Measurements from ENCODE around the gene ATXN7L3B. TPM values are rescaled to one million over a fixed set of nuclear protein-coding genes. Genes with fewer than 3 reads are reported as not detected.

ATXN7L3B gene
- total and polyA plus RNA-seq, 5 donors from 2014 or later: 24.1 to 39.4 (median 39.1) TPM

DNA sequence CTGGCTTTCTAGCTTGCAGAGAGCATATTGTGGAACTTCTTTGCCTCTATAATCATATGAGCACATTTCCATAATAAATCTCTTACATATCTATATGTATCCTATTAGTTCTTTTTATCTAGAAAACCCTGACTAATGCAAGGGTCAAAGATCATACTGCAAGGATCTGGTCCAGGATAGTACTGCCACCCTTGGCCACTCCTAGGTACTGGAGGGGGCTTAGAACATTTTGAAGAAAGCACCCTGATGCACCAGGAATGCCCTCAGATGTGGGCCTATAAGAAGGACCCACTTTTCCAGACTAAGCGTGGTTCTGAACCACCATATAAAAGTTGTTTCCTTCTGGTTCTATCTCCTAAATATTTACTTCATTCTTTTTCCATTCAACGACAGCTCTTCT, 14.6 kb downstream of the ATXN7L3B start:
- no peak overlapping the region for H3K27ac Mint-ChIP-seq
- no peak overlapping the region for H3K4me3 Mint-ChIP-seq
- H3K9me3 Mint-ChIP-seq: no peaks in the 10 kb centered on the region
- no peak for DNase-seq
- peaks cover 0 to 4% (median 0%) of the 10 kb centered on the region in 4 donors for H3K4me1 Mint-ChIP-seq
- H3K4me3 ChIP-seq (ENCODE audit: low read depth, low read length): no peak overlapping the region
- H3K27me3 ChIP-seq (ENCODE audit: control insufficient read depth, insufficient read depth, low read length): no peaks in the 10 kb centered on the region
- no peak for ATAC-seq (ENCODE audit: low read depth in 2 of 2)
- no peaks in the 10 kb centered on the region for H3K9me3 ChIP-seq (ENCODE audit: control insufficient read depth in 2 of 2, low read length in 2 of 2)
- H3K4me1 ChIP-seq (ENCODE audit: control insufficient read depth, insufficient read depth, low read length, poor library complexity, severe bottlenecking): no peaks in the 10 kb centered on the region
- H3K27me3 Mint-ChIP-seq: peaks cover 6% of the 10 kb centered on the region
- no peaks in the 10 kb centered on the region for H3K36me3 Mint-ChIP-seq
- no peak overlapping the region for H3K27ac ChIP-seq (ENCODE audit: insufficient read depth, low read length, poor library complexity, severe bottlenecking)
- H3K36me3 ChIP-seq (ENCODE audit: control insufficient read depth, insufficient read depth, low read length): no peaks in the 10 kb centered on the region

DNA sequence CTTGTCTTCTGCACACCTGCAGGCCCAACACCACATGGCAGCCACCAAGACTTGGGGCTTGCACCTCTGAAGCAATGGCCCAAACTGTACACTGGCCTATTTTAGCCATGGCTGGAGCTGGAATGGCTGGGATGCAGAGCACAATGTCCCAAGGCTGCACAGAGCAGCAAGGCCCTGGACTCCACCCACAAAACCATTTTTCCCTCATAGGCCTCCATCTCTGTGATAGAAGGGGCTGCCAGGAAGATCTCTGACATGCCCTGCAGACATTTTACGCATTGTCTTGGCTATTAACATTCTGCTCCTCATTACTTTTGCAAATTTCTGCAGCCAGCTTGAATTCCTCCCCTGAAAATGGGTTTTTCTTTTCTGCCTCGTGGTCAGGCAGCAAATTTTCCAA, 22.1 kb downstream of the ATXN7L3B start:
- H3K4me1 ChIP-seq (ENCODE audit: control insufficient read depth, insufficient read depth, low read length, poor library complexity, severe bottlenecking): no peaks in the 10 kb centered on the region
- ATAC-seq (ENCODE audit: low read depth in 2 of 2): no peak

DNA sequence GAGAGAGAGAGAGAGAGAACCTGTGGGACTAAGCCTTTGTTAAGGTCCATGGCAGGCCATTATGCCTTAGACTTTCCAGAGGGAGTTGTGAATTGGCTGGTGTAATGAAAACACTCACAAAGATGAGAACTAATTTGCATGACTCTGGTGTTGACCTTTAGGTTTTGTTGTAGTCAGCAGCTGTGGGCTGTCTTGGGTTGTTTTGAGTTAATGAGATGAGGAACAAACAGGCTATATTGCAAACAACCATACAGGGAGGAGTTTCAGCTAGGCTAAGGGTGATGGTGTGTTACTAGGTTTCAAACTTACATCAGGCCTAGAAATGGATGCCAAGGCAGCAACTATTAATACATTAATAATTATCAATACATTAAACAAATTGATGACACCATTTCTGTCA, 26.3 kb downstream of the ATXN7L3B start:
- ATAC-seq (ENCODE audit: low read depth in 2 of 2): no peak
- H3K36me3 ChIP-seq (ENCODE audit: control insufficient read depth, insufficient read depth, low read length): no peaks in the 10 kb centered on the region
- H3K9me3 ChIP-seq (ENCODE audit: control insufficient read depth in 2 of 2, low read length in 2 of 2): no peaks in the 10 kb centered on the region
- H3K27ac ChIP-seq (ENCODE audit: insufficient read depth, low read length, poor library complexity, severe bottlenecking): no peak overlapping the region
- DNase-seq: no peak
- no peak overlapping the region for H3K4me3 ChIP-seq (ENCODE audit: low read depth, low read length)
- Mint-ChIP-seq H3K36me3 (no peaks in the 10 kb centered on the region), H3K27me3 (no peaks in the 10 kb centered on the region), H3K9me3 (peaks cover 0 to 2% (median 0%) of the 10 kb centered on the region in 7 donors), H3K4me1 (no peaks in the 10 kb centered on the region), H3K27ac (no peak overlapping the region), H3K4me3 (no peak overlapping the region)
- H3K27me3 ChIP-seq (ENCODE audit: control insufficient read depth, insufficient read depth, low read length): no peaks in the 10 kb centered on the region
- H3K4me1 ChIP-seq (ENCODE audit: control insufficient read depth, insufficient read depth, low read length, poor library complexity, severe bottlenecking): no peaks in the 10 kb centered on the region

More for the DNA sequence above, 22.1 kb downstream of the ATXN7L3B start:
- H3K4me1 Mint-ChIP-seq: no peaks in the 10 kb centered on the region
- H3K4me3 ChIP-seq (ENCODE audit: low read depth, low read length): no peak overlapping the region
- no peak for DNase-seq
- no peak overlapping the region for H3K4me3 Mint-ChIP-seq
- no peaks in the 10 kb centered on the region for H3K36me3 Mint-ChIP-seq
- no peaks in the 10 kb centered on the region for H3K36me3 ChIP-seq (ENCODE audit: control insufficient read depth, insufficient read depth, low read length)
- no peaks in the 10 kb centered on the region for H3K27me3 ChIP-seq (ENCODE audit: control insufficient read depth, insufficient read depth, low read length)
- peaks cover 0 to 2% (median 0%) of the 10 kb centered on the region in 7 donors for H3K9me3 Mint-ChIP-seq
- no peaks in the 10 kb centered on the region for H3K9me3 ChIP-seq (ENCODE audit: control insufficient read depth in 2 of 2, low read length in 2 of 2)
- H3K27me3 Mint-ChIP-seq: peaks cover 6% of the 10 kb centered on the region
- no peak overlapping the region for H3K27ac Mint-ChIP-seq
- no peak overlapping the region for H3K27ac ChIP-seq (ENCODE audit: insufficient read depth, low read length, poor library complexity, severe bottlenecking)

DNA sequence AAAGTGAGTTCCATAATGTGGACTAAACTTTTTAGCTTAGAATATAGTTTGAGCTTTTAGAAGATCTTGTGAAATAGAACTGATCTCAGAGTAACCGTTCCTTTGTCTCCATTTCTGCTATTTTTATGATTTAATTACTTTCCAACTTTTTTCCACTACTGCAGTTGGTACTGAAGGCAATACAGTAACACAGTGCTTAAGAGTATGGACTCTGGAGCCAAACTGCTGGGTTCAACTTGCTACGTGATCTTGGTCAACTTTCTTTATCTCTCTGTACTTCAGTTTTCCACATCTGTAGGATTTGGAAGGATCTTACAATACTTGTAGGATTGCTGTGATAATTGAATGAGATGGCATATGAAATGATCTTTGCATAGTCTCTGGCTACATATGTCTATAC, 40.9 kb downstream of the ATXN7L3B start:
- no peaks in the 10 kb centered on the region for H3K27me3 Mint-ChIP-seq
- H3K4me3 ChIP-seq (ENCODE audit: low read depth, low read length): no peak overlapping the region
- H3K4me3 Mint-ChIP-seq: no peak overlapping the region
- H3K27ac ChIP-seq (ENCODE audit: insufficient read depth, low read length, poor library complexity, severe bottlenecking): no peak overlapping the region
- ATAC-seq (ENCODE audit: low read depth in 2 of 2) (no peak), DNase-seq (no peak)
- peaks cover 0 to 4% (median 0%) of the 10 kb centered on the region in 7 donors for H3K9me3 Mint-ChIP-seq
- no peaks in the 10 kb centered on the region for H3K36me3 ChIP-seq (ENCODE audit: control insufficient read depth, insufficient read depth, low read length)
- H3K4me1 ChIP-seq (ENCODE audit: control insufficient read depth, insufficient read depth, low read length, poor library complexity, severe bottlenecking): no peaks in the 10 kb centered on the region
- no peaks in the 10 kb centered on the region for H3K36me3 Mint-ChIP-seq
- H3K27ac Mint-ChIP-seq: no peak overlapping the region
- H3K27me3 ChIP-seq (ENCODE audit: control insufficient read depth, insufficient read depth, low read length): no peaks in the 10 kb centered on the region
- H3K9me3 ChIP-seq (ENCODE audit: control insufficient read depth in 2 of 2, low read length in 2 of 2): no peaks in the 10 kb centered on the region
- no peaks in the 10 kb centered on the region for H3K4me1 Mint-ChIP-seq

DNA sequence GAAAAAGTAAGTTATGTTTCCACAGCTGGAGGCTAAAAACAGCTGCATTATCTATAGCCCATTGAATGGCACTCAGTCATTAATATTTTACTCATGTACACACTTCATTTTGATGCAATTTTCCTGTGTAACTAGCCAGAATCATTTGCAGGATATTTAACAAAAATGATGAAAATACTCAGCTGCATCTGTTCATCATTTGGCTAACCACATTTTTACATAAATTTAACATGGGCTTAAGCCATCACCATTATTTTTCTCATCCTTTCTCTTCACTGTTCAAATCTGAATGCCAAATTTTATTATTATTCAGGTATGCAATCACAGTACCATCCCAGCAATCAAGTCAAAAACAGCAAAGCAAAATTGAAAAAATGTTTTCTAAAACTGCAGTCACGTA, 41.8 kb downstream of the ATXN7L3B start:
- Mint-ChIP-seq H3K4me1 (no peaks in the 10 kb centered on the region), H3K36me3 (no peaks in the 10 kb centered on the region), H3K27ac (no peak overlapping the region), H3K27me3 (no peaks in the 10 kb centered on the region), H3K4me3 (no peak overlapping the region), H3K9me3 (peaks cover 0 to 4% (median 0%) of the 10 kb centered on the region in 7 donors)
- H3K4me1 ChIP-seq (ENCODE audit: control insufficient read depth, insufficient read depth, low read length, poor library complexity, severe bottlenecking): no peaks in the 10 kb centered on the region
- H3K27ac ChIP-seq (ENCODE audit: insufficient read depth, low read length, poor library complexity, severe bottlenecking): no peak overlapping the region
- ATAC-seq (ENCODE audit: low read depth in 2 of 2): no peak
- DNase-seq: no peak
- no peaks in the 10 kb centered on the region for H3K27me3 ChIP-seq (ENCODE audit: control insufficient read depth, insufficient read depth, low read length)
- no peaks in the 10 kb centered on the region for H3K36me3 ChIP-seq (ENCODE audit: control insufficient read depth, insufficient read depth, low read length)
- no peaks in the 10 kb centered on the region for H3K9me3 ChIP-seq (ENCODE audit: control insufficient read depth in 2 of 2, low read length in 2 of 2)
- no peak overlapping the region for H3K4me3 ChIP-seq (ENCODE audit: low read depth, low read length)

DNA sequence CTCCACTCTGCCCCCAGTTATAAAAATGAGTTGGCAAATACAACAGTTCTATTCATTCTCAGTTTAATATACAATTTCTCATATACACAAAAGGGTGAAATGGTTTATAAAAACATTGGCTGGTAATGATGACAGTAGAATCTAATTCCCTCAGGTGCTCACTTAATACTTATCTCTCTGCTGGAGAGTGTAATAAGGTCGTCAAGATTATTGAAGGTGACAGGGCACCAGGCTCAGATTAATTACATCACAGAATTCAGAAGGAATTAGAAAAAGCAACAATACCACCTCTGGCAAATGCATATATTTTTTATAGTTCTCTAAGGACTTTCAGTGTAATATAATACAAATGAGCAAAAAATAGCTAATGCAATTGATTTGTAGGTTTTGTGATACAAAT, 42.3 kb downstream of the ATXN7L3B start:
- Histone ChIP-seq H3K27me3 (ENCODE audit: control insufficient read depth, insufficient read depth, low read length) (no peaks in the 10 kb centered on the region), H3K36me3 (ENCODE audit: control insufficient read depth, insufficient read depth, low read length) (no peaks in the 10 kb centered on the region), H3K4me3 (ENCODE audit: low read depth, low read length) (no peak overlapping the region), H3K27ac (ENCODE audit: insufficient read depth, low read length, poor library complexity, severe bottlenecking) (no peak overlapping the region), H3K4me1 (ENCODE audit: control insufficient read depth, insufficient read depth, low read length, poor library complexity, severe bottlenecking) (no peaks in the 10 kb centered on the region), H3K9me3 (ENCODE audit: control insufficient read depth in 2 of 2, low read length in 2 of 2) (no peaks in the 10 kb centered on the region)
- ATAC-seq (ENCODE audit: low read depth in 2 of 2) (no peak), DNase-seq (no peak)
- Mint-ChIP-seq H3K4me3 (no peak overlapping the region), H3K27ac (no peak overlapping the region), H3K27me3 (no peaks in the 10 kb centered on the region), H3K4me1 (no peaks in the 10 kb centered on the region), H3K9me3 (peaks cover 0 to 4% (median 0%) of the 10 kb centered on the region in 7 donors), H3K36me3 (no peaks in the 10 kb centered on the region)

DNA sequence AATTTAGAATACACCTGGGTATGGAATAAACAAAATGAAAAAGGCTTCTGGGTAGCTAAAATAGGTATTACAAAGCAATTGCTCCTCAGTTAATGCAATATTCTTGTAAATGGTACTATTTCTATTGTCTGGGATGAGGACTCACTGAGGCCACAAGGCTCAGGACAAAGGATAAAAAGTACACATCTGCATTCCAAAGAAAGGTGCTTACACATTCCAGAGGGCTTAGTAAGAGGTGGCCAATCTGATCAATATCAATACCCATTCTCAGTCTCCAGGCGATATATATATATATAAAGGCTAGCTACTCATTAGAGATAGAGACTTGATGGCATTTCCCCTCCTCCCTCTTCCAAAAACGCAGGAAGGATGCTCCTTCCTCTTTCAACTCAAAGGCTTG, 43.8 kb downstream of the ATXN7L3B start:
- H3K36me3 ChIP-seq (ENCODE audit: control insufficient read depth, insufficient read depth, low read length): no peaks in the 10 kb centered on the region
- Mint-ChIP-seq H3K4me3 (no peak overlapping the region), H3K9me3 (peaks cover 0 to 4% (median 0%) of the 10 kb centered on the region in 7 donors), H3K27ac (no peak overlapping the region), H3K36me3 (no peaks in the 10 kb centered on the region), H3K27me3 (no peaks in the 10 kb centered on the region), H3K4me1 (no peaks in the 10 kb centered on the region)
- H3K4me1 ChIP-seq (ENCODE audit: control insufficient read depth, insufficient read depth, low read length, poor library complexity, severe bottlenecking): no peaks in the 10 kb centered on the region
- ATAC-seq (ENCODE audit: low read depth in 2 of 2) (no peak), DNase-seq (no peak)
- H3K27me3 ChIP-seq (ENCODE audit: control insufficient read depth, insufficient read depth, low read length): no peaks in the 10 kb centered on the region
- no peaks in the 10 kb centered on the region for H3K9me3 ChIP-seq (ENCODE audit: control insufficient read depth in 2 of 2, low read length in 2 of 2)
- H3K27ac ChIP-seq (ENCODE audit: insufficient read depth, low read length, poor library complexity, severe bottlenecking): no peak overlapping the region
- H3K4me3 ChIP-seq (ENCODE audit: low read depth, low read length): no peak overlapping the region

DNA sequence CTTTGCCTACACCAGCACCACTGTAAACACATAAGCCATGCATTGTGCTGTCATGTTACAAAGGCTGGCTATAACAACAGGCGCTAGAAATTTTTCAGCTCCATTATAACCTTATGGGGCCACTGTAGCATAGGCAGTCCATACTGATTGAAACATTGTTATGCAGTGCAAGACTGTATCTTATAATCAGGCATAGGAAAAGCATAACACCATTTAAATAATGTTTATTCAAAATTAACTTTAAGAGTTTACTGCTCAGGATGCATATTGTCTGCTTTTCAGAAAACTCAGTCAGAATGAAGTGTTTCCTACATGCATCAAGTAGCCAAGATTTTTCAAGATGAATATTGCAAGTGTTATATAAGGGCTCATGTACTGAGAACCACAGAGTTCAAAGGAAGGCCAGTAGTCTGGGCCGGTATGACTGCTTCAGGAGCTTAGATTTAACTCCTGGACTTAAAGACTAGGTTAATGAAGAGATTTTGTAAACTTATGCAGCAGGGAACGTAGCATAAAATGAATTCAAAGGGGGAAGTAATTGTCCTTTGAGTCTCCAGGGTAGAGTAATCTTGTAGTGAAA, 46.9 kb downstream of the ATXN7L3B start:
- H3K4me3 ChIP-seq (ENCODE audit: low read depth, low read length): no peak overlapping the region
- H3K27me3 Mint-ChIP-seq: no peaks in the 10 kb centered on the region
- DNase-seq (no peak), ATAC-seq (ENCODE audit: low read depth in 2 of 2) (no peak)
- no peaks in the 10 kb centered on the region for H3K36me3 Mint-ChIP-seq
- no peaks in the 10 kb centered on the region for H3K9me3 ChIP-seq (ENCODE audit: control insufficient read depth in 2 of 2, low read length in 2 of 2)
- no peaks in the 10 kb centered on the region for H3K9me3 Mint-ChIP-seq
- no peaks in the 10 kb centered on the region for H3K4me1 Mint-ChIP-seq
- no peaks in the 10 kb centered on the region for H3K36me3 ChIP-seq (ENCODE audit: control insufficient read depth, insufficient read depth, low read length)
- H3K27me3 ChIP-seq (ENCODE audit: control insufficient read depth, insufficient read depth, low read length): no peaks in the 10 kb centered on the region
- H3K27ac Mint-ChIP-seq: no peak overlapping the region
- no peak overlapping the region for H3K4me3 Mint-ChIP-seq
- H3K27ac ChIP-seq (ENCODE audit: insufficient read depth, low read length, poor library complexity, severe bottlenecking): no peak overlapping the region
- H3K4me1 ChIP-seq (ENCODE audit: control insufficient read depth, insufficient read depth, low read length, poor library complexity, severe bottlenecking): no peaks in the 10 kb centered on the region

Measured in CD4-positive, CD25-positive, alpha-beta regulatory T cell (primary cell).